SK-N-SH treated with all-trans-retinoic acid at 6 μM for 48 hours (cell line): ENCODE results near the gene KPNA1.

Source experiments
- ATAC-seq: fragments of 200-7000 bp; cut with Tn5 transposase; 3 replicates; pipeline ENCODE4 v1.9.1; 2020; ENCODE audit warnings: mild to moderate bottlenecking, moderate library complexity
- ARNTL ChIP-seq: fragments of 450-650 bp; formaldehyde crosslinking; IDR thresholded peaks from 2 replicates; pipeline ENCODE4 v1.5.0; 2020; ENCODE audit warnings: low read depth, mild to moderate bottlenecking, moderate library complexity, borderline replicate concordance
- BACH2 ChIP-seq: fragments of 250-450 bp; sonication (Bioruptor Pico); IDR thresholded peaks from 2 replicates; pipeline ENCODE4 v1.9.0; 2021; ENCODE audit warnings: mild to moderate bottlenecking, borderline replicate concordance
- CSDC2 ChIP-seq: fragments of 250-450 bp; sonication (Bioruptor Pico); IDR thresholded peaks from 2 replicates; pipeline ENCODE4 v1.5.0; 2020; ENCODE audit warnings: mild to moderate bottlenecking, moderate library complexity
- ESRRG ChIP-seq: fragments of 250-450 bp; sonication (Bioruptor Pico); IDR thresholded peaks from 2 replicates; pipeline ENCODE4 v1.6.1; 2021; ENCODE audit warnings: mild to moderate bottlenecking
- GLIS3 ChIP-seq: fragments of 250-450 bp; sonication (Bioruptor Pico); IDR thresholded peaks from 2 replicates; pipeline ENCODE4 v1.5.0; 2020; ENCODE audit warnings: mild to moderate bottlenecking, moderate library complexity
- ISL1 ChIP-seq: fragments of 250-450 bp; sonication (Bioruptor Pico); IDR thresholded peaks from 2 replicates; pipeline ENCODE4 v2.1.2; 2022; ENCODE audit warnings: mild to moderate bottlenecking, moderate library complexity
- OSR1 ChIP-seq: fragments of 250-450 bp; sonication (Bioruptor Pico); IDR thresholded peaks from 2 replicates; pipeline ENCODE4 v1.8.0; 2022; ENCODE audit warnings: moderate library complexity, mild to moderate bottlenecking, inconsistent platforms
- PPARA ChIP-seq: fragments of 250-450 bp; sonication (Bioruptor Pico); IDR thresholded peaks from 2 replicates; pipeline ENCODE4 v1.5.0; 2020; ENCODE audit warnings: mild to moderate bottlenecking, borderline replicate concordance
- RARB ChIP-seq: fragments of 250-450 bp; sonication (Bioruptor Pico); IDR thresholded peaks from 2 replicates; pipeline ENCODE4 v1.8.0; 2021; ENCODE audit warnings: mild to moderate bottlenecking, moderate library complexity
- SNAI2 ChIP-seq: fragments of 250-450 bp; sonication (Bioruptor Pico); IDR thresholded peaks from 2 replicates; pipeline ENCODE4 v1.5.0; 2020; ENCODE audit warnings: mild to moderate bottlenecking, moderate library complexity
- TCF4 ChIP-seq: fragments of 250-450 bp; sonication (Bioruptor Pico); IDR thresholded peaks from 2 replicates; pipeline ENCODE4 v1.8.0; 2021; ENCODE audit warnings: mild to moderate bottlenecking, moderate library complexity, borderline replicate concordance
- TOX ChIP-seq: fragments of 250-450 bp; sonication (Bioruptor Pico); IDR thresholded peaks from 2 replicates; pipeline ENCODE4 v1.8.0; 2021; ENCODE audit warnings: mild to moderate bottlenecking, moderate library complexity, borderline replicate concordance
- ZFP3 ChIP-seq: fragments of 250-450 bp; sonication (Bioruptor Pico); IDR thresholded peaks from 2 replicates; pipeline ENCODE4 v1.5.0; 2020; ENCODE audit warnings: mild to moderate bottlenecking, moderate library complexity
- ZFP30 ChIP-seq: fragments of 450-650 bp; formaldehyde crosslinking; IDR thresholded peaks from 2 replicates; pipeline ENCODE4 v1.5.0; 2022; ENCODE audit warnings: mild to moderate bottlenecking, moderate library complexity
- ZNF70 ChIP-seq: fragments of 450-650 bp; formaldehyde crosslinking; IDR thresholded peaks from 2 replicates; pipeline ENCODE4 v1.5.0; 2020; ENCODE audit warnings: mild to moderate bottlenecking, moderate library complexity
- ZNF8 ChIP-seq: fragments of 450-650 bp; formaldehyde crosslinking; IDR thresholded peaks from 2 replicates; pipeline ENCODE4 v1.5.0; 2020; ENCODE audit warnings: mild to moderate bottlenecking, moderate library complexity
- TF ChIP-seq, protein P1 (sequence below): fragments of 250-450 bp; sonication (Bioruptor Pico); IDR thresholded peaks from 2 replicates; pipeline ENCODE4 v1.5.0; 2020; ENCODE audit warnings: mild to moderate bottlenecking, moderate library complexity
- TF ChIP-seq, protein P2 (sequence below): fragments of 250-450 bp; sonication (Bioruptor Pico); IDR thresholded peaks from 2 replicates; pipeline ENCODE4 v1.5.1; 2021; ENCODE audit warnings: mild to moderate bottlenecking, moderate library complexity
- TF ChIP-seq, protein P3 (sequence below): fragments of 250-450 bp; sonication (Bioruptor Pico); IDR thresholded peaks from 2 replicates; pipeline ENCODE4 v1.8.0; 2020; ENCODE audit warnings: mild to moderate bottlenecking, moderate library complexity, borderline replicate concordance

Gene KPNA1

DNA sequence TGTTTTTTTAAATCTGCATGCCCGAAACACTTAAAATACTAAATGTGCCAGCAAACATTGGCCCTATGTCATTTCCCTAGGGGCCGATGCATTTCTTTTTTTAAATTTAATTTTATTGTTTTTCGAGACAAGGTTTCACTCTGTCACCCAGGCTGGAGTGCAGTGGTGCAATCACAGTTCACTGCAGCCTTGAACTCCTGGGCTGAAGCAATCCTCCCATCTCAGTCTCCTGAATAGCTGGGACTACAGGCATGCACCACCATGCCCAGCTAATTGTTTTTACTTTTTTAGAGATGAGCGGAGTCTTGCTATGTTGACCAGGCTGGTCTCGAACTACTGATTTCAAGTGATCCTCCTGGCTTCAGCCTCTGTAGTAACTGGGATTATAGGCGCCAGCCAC lies 43.9 kb upstream of the KPNA1 start (continued):
- TF ChIP-seq, protein P1, sequence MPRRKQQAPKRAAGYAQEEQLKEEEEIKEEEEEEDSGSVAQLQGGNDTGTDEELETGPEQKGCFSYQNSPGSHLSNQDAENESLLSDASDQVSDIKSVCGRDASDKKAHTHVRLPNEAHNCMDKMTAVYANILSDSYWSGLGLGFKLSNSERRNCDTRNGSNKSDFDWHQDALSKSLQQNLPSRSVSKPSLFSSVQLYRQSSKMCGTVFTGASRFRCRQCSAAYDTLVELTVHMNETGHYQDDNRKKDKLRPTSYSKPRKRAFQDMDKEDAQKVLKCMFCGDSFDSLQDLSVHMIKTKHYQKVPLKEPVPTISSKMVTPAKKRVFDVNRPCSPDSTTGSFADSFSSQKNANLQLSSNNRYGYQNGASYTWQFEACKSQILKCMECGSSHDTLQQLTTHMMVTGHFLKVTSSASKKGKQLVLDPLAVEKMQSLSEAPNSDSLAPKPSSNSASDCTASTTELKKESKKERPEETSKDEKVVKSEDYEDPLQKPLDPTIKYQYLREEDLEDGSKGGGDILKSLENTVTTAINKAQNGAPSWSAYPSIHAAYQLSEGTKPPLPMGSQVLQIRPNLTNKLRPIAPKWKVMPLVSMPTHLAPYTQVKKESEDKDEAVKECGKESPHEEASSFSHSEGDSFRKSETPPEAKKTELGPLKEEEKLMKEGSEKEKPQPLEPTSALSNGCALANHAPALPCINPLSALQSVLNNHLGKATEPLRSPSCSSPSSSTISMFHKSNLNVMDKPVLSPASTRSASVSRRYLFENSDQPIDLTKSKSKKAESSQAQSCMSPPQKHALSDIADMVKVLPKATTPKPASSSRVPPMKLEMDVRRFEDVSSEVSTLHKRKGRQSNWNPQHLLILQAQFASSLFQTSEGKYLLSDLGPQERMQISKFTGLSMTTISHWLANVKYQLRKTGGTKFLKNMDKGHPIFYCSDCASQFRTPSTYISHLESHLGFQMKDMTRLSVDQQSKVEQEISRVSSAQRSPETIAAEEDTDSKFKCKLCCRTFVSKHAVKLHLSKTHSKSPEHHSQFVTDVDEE, result no peak

DNA sequence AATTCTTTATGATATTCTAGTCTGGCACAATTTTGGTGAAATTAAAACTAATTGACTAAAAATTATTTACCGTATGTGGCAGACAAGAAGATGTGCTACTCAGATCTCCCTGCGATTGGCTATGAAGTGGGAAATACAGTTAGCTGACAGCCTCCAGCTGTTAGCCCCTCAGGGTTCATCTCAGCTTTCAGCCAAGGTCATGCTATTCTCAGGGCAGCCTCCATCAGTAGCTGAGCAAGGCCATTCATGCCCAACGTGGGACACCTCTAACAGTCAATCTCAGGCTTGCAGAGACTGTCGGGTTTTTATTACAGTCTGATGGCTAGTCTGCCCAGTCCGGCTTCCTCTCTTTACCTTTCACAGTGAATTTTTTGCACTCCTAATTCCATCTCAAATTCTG lies 42.6 kb upstream of the KPNA1 start:
- TF ChIP-seq ESRRG (CRISPR knock-in tag), result no peak
- no peak for TF ChIP-seq ZFP30 (CRISPR knock-in tag)
- no peak for TF ChIP-seq BACH2 (CRISPR knock-in tag)
- no peak for TF ChIP-seq ZFP3 (CRISPR knock-in tag)
- TF ChIP-seq OSR1 (CRISPR knock-in tag), result no peak
- no peak for TF ChIP-seq TCF4 (CRISPR knock-in tag)
- TF ChIP-seq GLIS3 (CRISPR knock-in tag), result no peak
- TF ChIP-seq CSDC2 (CRISPR knock-in tag), result no peak
- TF ChIP-seq SNAI2 (CRISPR knock-in tag), result no peak
- TF ChIP-seq, protein P2, sequence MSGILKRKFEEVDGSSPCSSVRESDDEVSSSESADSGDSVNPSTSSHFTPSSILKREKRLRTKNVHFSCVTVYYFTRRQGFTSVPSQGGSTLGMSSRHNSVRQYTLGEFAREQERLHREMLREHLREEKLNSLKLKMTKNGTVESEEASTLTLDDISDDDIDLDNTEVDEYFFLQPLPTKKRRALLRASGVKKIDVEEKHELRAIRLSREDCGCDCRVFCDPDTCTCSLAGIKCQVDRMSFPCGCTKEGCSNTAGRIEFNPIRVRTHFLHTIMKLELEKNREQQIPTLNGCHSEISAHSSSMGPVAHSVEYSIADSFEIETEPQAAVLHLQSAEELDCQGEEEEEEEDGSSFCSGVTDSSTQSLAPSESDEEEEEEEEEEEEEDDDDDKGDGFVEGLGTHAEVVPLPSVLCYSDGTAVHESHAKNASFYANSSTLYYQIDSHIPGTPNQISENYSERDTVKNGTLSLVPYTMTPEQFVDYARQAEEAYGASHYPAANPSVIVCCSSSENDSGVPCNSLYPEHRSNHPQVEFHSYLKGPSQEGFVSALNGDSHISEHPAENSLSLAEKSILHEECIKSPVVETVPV (CRISPR knock-in tag), result no peak
- TF ChIP-seq ZNF8 (CRISPR knock-in tag), result no peak
- no peak for TF ChIP-seq TOX (CRISPR knock-in tag)
- no peak for TF ChIP-seq ISL1 (CRISPR knock-in tag)
- no peak for TF ChIP-seq RARB (CRISPR knock-in tag)

DNA sequence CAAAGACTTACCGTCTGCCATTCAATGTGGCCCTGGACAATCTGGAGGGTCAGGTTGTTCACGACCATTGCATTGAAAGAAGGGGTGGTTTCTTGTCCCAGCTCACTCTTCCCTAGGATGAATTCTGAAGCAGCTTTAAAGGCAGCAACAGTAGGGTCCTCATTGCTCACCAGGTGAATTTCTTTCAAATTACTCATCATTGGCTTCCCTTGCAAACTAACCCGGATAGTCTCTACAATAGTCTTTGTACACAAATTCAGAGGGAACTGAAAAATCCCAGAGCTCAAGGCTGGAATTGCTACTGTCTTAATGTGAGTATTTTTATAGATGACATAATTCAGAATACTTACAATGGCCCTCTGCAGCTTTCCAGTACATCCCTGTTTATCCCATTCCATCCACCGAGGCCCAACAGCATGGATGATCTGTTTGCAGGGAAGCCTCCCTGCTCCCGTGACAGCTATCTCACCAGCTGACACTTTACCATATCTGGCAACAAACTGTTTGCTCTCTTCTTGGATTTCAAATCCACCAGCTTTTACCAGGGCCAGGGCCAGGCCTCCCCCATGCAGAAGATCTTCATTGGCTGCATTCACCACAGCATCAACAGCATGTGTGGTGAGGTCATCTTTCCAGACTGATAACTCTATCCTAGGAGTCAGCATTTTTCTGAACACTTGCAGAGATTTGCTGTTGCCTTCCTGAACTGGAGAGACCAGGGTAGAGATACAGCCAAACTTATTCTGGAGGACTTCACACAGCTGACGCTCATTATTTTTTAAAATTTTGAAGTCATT lies 40.7 kb upstream of the KPNA1 start:
- TF ChIP-seq ISL1 (CRISPR knock-in tag), result no peak
- peak; percentile 57; the same call in 2 of the 3 replicates for ATAC-seq

More for the DNA sequence above, 42.6 kb upstream of the KPNA1 start:
- ATAC-seq, result no peak

DNA sequence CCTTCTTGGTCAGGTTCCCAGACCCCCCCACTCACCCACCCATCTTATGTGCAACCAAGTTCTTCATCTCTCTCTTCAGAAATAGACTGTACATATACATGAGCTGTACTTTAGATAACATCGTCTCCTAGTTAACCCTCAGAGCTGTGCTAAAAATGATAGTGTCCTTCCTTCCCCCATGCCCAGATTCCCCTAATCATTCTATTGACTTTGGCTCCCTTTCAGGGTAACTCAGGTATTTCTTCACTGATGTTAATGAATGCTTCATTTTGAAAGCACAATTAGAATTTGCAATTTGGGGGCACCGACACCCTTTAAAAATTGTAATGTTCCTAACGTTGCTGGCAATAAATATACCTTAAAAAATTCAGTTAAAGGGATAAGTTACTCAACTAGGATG lies 38.4 kb upstream of the KPNA1 start:
- TF ChIP-seq TOX (CRISPR knock-in tag) (no peak), ISL1 (CRISPR knock-in tag) (no peak), ARNTL (CRISPR knock-in tag) (no peak)
- TF ChIP-seq, protein P1, result no peak
- TF ChIP-seq, protein P2 (CRISPR knock-in tag), result no peak
- TF ChIP-seq, all 23 proteins: peak for 0
- ATAC-seq, result no peak

DNA sequence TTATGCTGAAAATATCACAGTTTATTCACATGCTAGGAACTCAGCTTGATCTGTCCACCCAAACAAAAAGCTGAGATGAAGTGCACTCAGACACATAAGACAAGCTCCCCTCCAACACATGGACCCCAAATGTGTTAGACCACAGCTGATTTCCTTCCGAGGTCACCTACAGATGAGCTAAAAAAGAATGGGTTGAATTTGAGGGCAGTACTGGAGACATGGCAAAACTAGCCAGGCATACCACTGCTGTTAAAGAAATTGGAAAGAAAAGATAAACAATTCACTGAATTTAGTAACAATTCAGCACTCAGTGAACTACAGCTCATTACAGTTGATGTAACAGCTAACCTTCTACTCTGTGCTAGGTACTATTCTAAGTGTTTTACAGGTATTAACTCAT lies 33.9 kb upstream of the KPNA1 start:
- no peak for ATAC-seq
- TF ChIP-seq, protein P1, result no peak
- TF ChIP-seq TOX (CRISPR knock-in tag) (no peak), ESRRG (CRISPR knock-in tag) (no peak), GLIS3 (CRISPR knock-in tag) (no peak), TCF4 (CRISPR knock-in tag) (no peak), BACH2 (CRISPR knock-in tag) (no peak), PPARA (CRISPR knock-in tag) (no peak), ZNF8 (CRISPR knock-in tag) (no peak), ZFP30 (CRISPR knock-in tag) (no peak), ISL1 (CRISPR knock-in tag) (no peak), ZNF70 (CRISPR knock-in tag) (no peak)
- TF ChIP-seq, protein P3, sequence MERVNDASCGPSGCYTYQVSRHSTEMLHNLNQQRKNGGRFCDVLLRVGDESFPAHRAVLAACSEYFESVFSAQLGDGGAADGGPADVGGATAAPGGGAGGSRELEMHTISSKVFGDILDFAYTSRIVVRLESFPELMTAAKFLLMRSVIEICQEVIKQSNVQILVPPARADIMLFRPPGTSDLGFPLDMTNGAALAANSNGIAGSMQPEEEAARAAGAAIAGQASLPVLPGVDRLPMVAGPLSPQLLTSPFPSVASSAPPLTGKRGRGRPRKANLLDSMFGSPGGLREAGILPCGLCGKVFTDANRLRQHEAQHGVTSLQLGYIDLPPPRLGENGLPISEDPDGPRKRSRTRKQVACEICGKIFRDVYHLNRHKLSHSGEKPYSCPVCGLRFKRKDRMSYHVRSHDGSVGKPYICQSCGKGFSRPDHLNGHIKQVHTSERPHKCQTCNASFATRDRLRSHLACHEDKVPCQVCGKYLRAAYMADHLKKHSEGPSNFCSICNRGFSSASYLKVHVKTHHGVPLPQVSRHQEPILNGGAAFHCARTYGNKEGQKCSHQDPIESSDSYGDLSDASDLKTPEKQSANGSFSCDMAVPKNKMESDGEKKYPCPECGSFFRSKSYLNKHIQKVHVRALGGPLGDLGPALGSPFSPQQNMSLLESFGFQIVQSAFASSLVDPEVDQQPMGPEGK, result no peak
